Chondrocyte (in vitro differentiated cells): ENCODE measurements around the gene TESK1. TPM values are rescaled to one million over a fixed set of nuclear protein-coding genes. Genes with fewer than 3 reads are reported as not detected.
"Not testable (repeated sequence)": the region's sequence is repeated elsewhere in the genome, so short reads cannot be mapped to it uniquely, and the experiment has no call there.

ENCODE experiments used
- DNase-seq: peaks from one replicate; pipeline ENCODE4 v3.0.0; 2021; ENCODE audit warnings: mixed read lengths, low spot score
- H3K27ac Mint-ChIP-seq: one replicate; pipeline ENCODE4 v1.8.0; 2021; ENCODE audit warnings: mild to moderate bottlenecking, moderate library complexity, mixed read lengths; ENCODE audit not compliant: unreplicated experiment
- H3K27me3 Mint-ChIP-seq: 2 replicates; pipeline ENCODE4 v1.8.0; 2021; ENCODE audit warnings: low read depth, mixed read lengths
- H3K36me3 Mint-ChIP-seq: 2 replicates; pipeline ENCODE4 v1.8.0; 2021; ENCODE audit warnings: low read depth, mixed read lengths
- H3K4me1 Mint-ChIP-seq: 2 replicates; pipeline ENCODE4 v1.8.0; 2021; ENCODE audit warnings: low read depth, mild to moderate bottlenecking, mixed read lengths
- H3K4me3 Mint-ChIP-seq: one replicate; pipeline ENCODE4 v1.8.0; 2021; ENCODE audit warnings: mild to moderate bottlenecking, moderate library complexity, mixed read lengths; ENCODE audit not compliant: unreplicated experiment
- H3K9me3 Mint-ChIP-seq: 2 replicates; pipeline ENCODE4 v1.8.0; 2021; ENCODE audit warnings: low read depth, mixed read lengths
- CTCF ChIP-seq: fragments of 200-600 bp; sonication (generic); IDR thresholded peaks from 2 replicates; pipeline ENCODE4 v1.5.0; 2021; ENCODE audit warnings: antibody characterized with exemption, mild to moderate bottlenecking, moderate library complexity
- total RNA-seq: library from RNA; stranded (reverse); gene quantifications from 3 replicates; pipeline ENCODE4 v1.2.1, GENCODE V29; 2021

The TESK1 gene
- total RNA-seq, 1 donor from 2014 or later: 50.7 TPM

- H3K27me3 Mint-ChIP-seq: no peaks in the 10 kb centered on the region
- H3K4me1 Mint-ChIP-seq: peaks cover 28% of the 10 kb centered on the region
- no peak overlapping the region for H3K4me3 Mint-ChIP-seq
- peak; percentile 32 for DNase-seq
- no peaks in the 10 kb centered on the region for H3K9me3 Mint-ChIP-seq
- no peak overlapping the region for H3K27ac Mint-ChIP-seq
- peaks cover 13% of the 10 kb centered on the region for H3K36me3 Mint-ChIP-seq
- no peak for TF ChIP-seq CTCF
Measured at GRCh38 chr9:35608221-35608620, 3.2 kb downstream of the TESK1 start.

GRCh38 chr9:35609001-35609819, 4.1 kb downstream of the TESK1 start:
- H3K9me3 Mint-ChIP-seq: no peaks in the 10 kb centered on the region
- no peak overlapping the region for H3K4me3 Mint-ChIP-seq
- no peaks in the 10 kb centered on the region for H3K27me3 Mint-ChIP-seq
- DNase-seq: peak; percentile 79
- peaks cover 13% of the 10 kb centered on the region for H3K36me3 Mint-ChIP-seq
- H3K27ac Mint-ChIP-seq: peak overlapping the region; percentile 12
- TF ChIP-seq CTCF: no peak
- H3K4me1 Mint-ChIP-seq: peaks cover 19% of the 10 kb centered on the region

- H3K4me3 Mint-ChIP-seq: no peak overlapping the region
- no peak for TF ChIP-seq CTCF
- peak; percentile 67 for DNase-seq
- H3K9me3 Mint-ChIP-seq: no peaks in the 10 kb centered on the region
- H3K36me3 Mint-ChIP-seq: peaks cover 13% of the 10 kb centered on the region
- H3K4me1 Mint-ChIP-seq: peaks cover 14% of the 10 kb centered on the region
- peaks cover 3% of the 10 kb centered on the region for H3K27me3 Mint-ChIP-seq
- H3K27ac Mint-ChIP-seq: peak overlapping the region; percentile 12
Measured at GRCh38 chr9:35609820-35610163, 4.7 kb downstream of the TESK1 start.

GRCh38 chr9:35611230-35611797, 6.3 kb downstream of the TESK1 start:
- Mint-ChIP-seq H3K4me3 (no peak overlapping the region), H3K36me3 (peaks cover 13% of the 10 kb centered on the region), H3K4me1 (peaks cover 12% of the 10 kb centered on the region), H3K27me3 (peaks cover 17% of the 10 kb centered on the region), H3K9me3 (no peaks in the 10 kb centered on the region), H3K27ac (no peak overlapping the region)
- DNase-seq: no peak
- peak; percentile 81 for TF ChIP-seq CTCF

- Mint-ChIP-seq H3K27me3 (peaks cover 20% of the 10 kb centered on the region), H3K36me3 (peaks cover 12% of the 10 kb centered on the region)
- H3K27ac Mint-ChIP-seq, H3K9me3 Mint-ChIP-seq, H3K4me1 Mint-ChIP-seq, H3K4me3 Mint-ChIP-seq: not testable (repeated sequence)
- peak; percentile 55 for DNase-seq
Measured at GRCh38 chr9:35612066-35612465, 7.0 kb downstream of the TESK1 start.
